BJ (cell line): ENCODE results near the gene RERE. TPM values are rescaled to one million over a fixed set of nuclear protein-coding genes. Genes with fewer than 3 reads are reported as not detected.

ENCODE experiments used
- CTCF ChIA-PET: fragments of 350-600 bp; formaldehyde crosslinking; extraction: SDS; loops from one replicate; lab custom pipeline; 2021; ENCODE audit warnings: antibody characterized with exemption, inconsistent platforms; lab: Yijun Ruan, JAX
- POLR2A ChIA-PET: fragments of 300-600 bp; sonication (Branson Sonifier 250); formaldehyde crosslinking; extraction: SDS; loops from one replicate; lab custom pipeline; 2021; ENCODE audit warnings: antibody characterized with exemption; lab: Charles Lee
- DNase-seq: peaks from one replicate; pipeline ENCODE4 v3.0.0-alpha.2; 2011; ENCODE audit warnings: low read depth
- H3K27me3 ChIP-seq: 2 replicates; pipeline ENCODE4 v1.6.0; 2011; ENCODE audit warnings: low read length; ENCODE audit not compliant: control insufficient read depth, insufficient read depth
- H3K36me3 ChIP-seq: 2 replicates; pipeline ENCODE4 v1.5.1; 2011; ENCODE audit warnings: low read length; ENCODE audit not compliant: control insufficient read depth, insufficient read depth
- H3K4me3 ChIP-seq: 2 replicates; pipeline ENCODE4 v1.5.1; 2011; ENCODE audit warnings: low read depth, mild to moderate bottlenecking, control low read depth, low read length
- polyA plus RNA-seq: library from polyadenylated mRNA; depleted of rRNA; stranded (reverse); fragments of >200 nt; gene quantifications from 2 replicates; pipeline ENCODE4 v1.2.3, GENCODE V29; 2011; rRNA removed
- small RNA-seq: library from RNA; depleted of rRNA; stranded (forward); fragments of <200 nt; gene quantifications from one replicate; pipeline ENCODE3, GENCODE V24; 2012; ENCODE audit warnings: low replicate concordance, low read depth; ENCODE audit not compliant: insufficient read length
- TF ChIP-seq, protein P1 (sequence below): IDR thresholded peaks from 2 replicates; pipeline ENCODE4 v1.5.1; 2011; ENCODE audit warnings: low read depth, mild to moderate bottlenecking, control low read depth, inconsistent platforms, low read length, moderate library complexity; ENCODE audit not compliant: insufficient read depth

Gene RERE
- polyA plus RNA-seq, 1 experiment = 3.8 TPM

DNA sequence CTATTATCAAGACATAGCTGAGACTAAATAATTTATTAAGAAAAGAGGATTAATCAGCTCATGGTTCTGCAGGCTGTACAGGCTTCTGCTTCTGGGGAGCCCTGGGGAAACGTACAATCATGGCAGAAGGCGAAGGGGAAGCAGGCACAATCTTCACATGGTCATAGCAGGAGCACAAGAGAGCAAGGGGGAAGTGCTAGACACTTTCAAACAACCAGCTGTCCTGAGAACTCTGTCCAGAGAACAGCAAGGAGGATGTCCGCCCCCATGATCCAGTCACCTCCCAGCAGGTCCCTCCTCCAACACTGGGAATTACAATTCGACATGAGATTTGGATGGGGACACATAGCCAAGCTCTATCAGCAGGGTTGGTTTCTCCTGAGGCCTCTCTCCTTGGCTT, 509.8 kb downstream of the RERE start:
- Histone ChIP-seq H3K36me3 (no peaks in the 10 kb centered on the region), H3K4me3 (no peak overlapping the region), H3K27me3 (no peaks in the 10 kb centered on the region)
- TF ChIP-seq, protein P1, sequence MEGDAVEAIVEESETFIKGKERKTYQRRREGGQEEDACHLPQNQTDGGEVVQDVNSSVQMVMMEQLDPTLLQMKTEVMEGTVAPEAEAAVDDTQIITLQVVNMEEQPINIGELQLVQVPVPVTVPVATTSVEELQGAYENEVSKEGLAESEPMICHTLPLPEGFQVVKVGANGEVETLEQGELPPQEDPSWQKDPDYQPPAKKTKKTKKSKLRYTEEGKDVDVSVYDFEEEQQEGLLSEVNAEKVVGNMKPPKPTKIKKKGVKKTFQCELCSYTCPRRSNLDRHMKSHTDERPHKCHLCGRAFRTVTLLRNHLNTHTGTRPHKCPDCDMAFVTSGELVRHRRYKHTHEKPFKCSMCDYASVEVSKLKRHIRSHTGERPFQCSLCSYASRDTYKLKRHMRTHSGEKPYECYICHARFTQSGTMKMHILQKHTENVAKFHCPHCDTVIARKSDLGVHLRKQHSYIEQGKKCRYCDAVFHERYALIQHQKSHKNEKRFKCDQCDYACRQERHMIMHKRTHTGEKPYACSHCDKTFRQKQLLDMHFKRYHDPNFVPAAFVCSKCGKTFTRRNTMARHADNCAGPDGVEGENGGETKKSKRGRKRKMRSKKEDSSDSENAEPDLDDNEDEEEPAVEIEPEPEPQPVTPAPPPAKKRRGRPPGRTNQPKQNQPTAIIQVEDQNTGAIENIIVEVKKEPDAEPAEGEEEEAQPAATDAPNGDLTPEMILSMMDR = no peak
- no peak for DNase-seq
- ChIA-PET CTCF (interaction anchor here (0.8 kb wide), 1 partner anchor 333 kb away, joined by 4 read pairs; no protein-coding TSS in a partner anchor), POLR2A (no interaction called here)

GRCh38 chr1:8303876-8304275, 513.6 kb downstream of the RERE start:
- DNase-seq = no peak

GRCh38 chr1:8303141-8303540, 514.3 kb downstream of the RERE start:
- POLR2A ChIA-PET = no interaction called here
- no peak for DNase-seq
- H3K4me3 ChIP-seq = no peak overlapping the region
- no peaks in the 10 kb centered on the region for H3K36me3 ChIP-seq
- H3K27me3 ChIP-seq = no peaks in the 10 kb centered on the region
- CTCF ChIA-PET = interaction anchor here (0.6 to 2.1 kb wide), 6 partner anchors 8 to 275 kb away, joined by 3 to 11 read pairs (median 3); no protein-coding TSS in a partner anchor
- TF ChIP-seq, protein P1 = no peak

More at GRCh38 chr1:8303876-8304275, 513.6 kb downstream of the RERE start:
- CTCF ChIA-PET = no interaction called here
- Histone ChIP-seq H3K27me3 (no peaks in the 10 kb centered on the region), H3K4me3 (no peak overlapping the region), H3K36me3 (no peaks in the 10 kb centered on the region)
- POLR2A ChIA-PET = no interaction called here
- TF ChIP-seq, protein P1 = no peak

Small RNA genes lying within 50 kb of the gene (small RNA-seq; reads per million reads assigned to genes)
- gene MIR6728 = not detected
- not detected for gene RF00019
- not detected for gene RF00599

Other genes starting within 250 kb of the RERE start
- 1,727 and 2,253 TPM in 2 replicates for gene ENO1, start 61.0 kb upstream of the RERE start, polyA plus RNA-seq
- gene CA6, start 128.2 kb upstream of the RERE start, polyA plus RNA-seq = not detected in 2 replicates
- gene SLC2A7, start 208.8 kb upstream of the RERE start, polyA plus RNA-seq = not detected in 2 replicates